ENCODE data around the gene ADAM15.

GRCh38 chr1:155077346-155077745 is 26.2 kb downstream of the ADAM15 start:
- TF ChIP-seq POLR2A (IDR thresholded peaks at IDR 0.05) = no peak
- no peak for TF ChIP-seq CTCF (IDR thresholded peaks at IDR 0.05 in 4 of 5, conservative IDR thresholded peaks at IDR 0.05 in 1 of 5)
